Ishikawa (cell line): ENCODE measurements around the gene TRAF3IP1.

Source experiments
- CEBPB ChIP-seq: IDR thresholded peaks from 2 replicates; pipeline ENCODE4 v1.6.1; 2012
- CREB1 ChIP-seq: IDR thresholded peaks from 2 replicates; pipeline ENCODE4 v1.6.1; 2012; ENCODE audit warnings: low read depth
- EGR1 ChIP-seq: IDR thresholded peaks from 2 replicates; pipeline ENCODE4 v1.6.1; 2012
- EP300 ChIP-seq: IDR thresholded peaks from 2 replicates; pipeline ENCODE4 v1.6.1; 2012; ENCODE audit warnings: borderline replicate concordance
- FOXM1 ChIP-seq: IDR thresholded peaks from 2 replicates; pipeline ENCODE4 v1.6.1; 2012; ENCODE audit warnings: low read depth, borderline replicate concordance
- MAX ChIP-seq: IDR thresholded peaks from 2 replicates; pipeline ENCODE4 v1.6.1; 2012
- NFIC ChIP-seq: IDR thresholded peaks from 2 replicates; pipeline ENCODE4 v1.6.1; 2012
- RAD21 ChIP-seq: IDR thresholded peaks from 2 replicates; pipeline ENCODE4 v1.6.1; 2012; ENCODE audit warnings: low read depth
- REST ChIP-seq: IDR thresholded peaks from 2 replicates; pipeline ENCODE4 v1.6.1; 2012; ENCODE audit warnings: low read depth, mild to moderate bottlenecking
- TAF1 ChIP-seq: IDR thresholded peaks from 2 replicates; pipeline ENCODE4 v1.6.1; 2012; ENCODE audit warnings: low read depth, mild to moderate bottlenecking
- TCF12 ChIP-seq: IDR thresholded peaks from 2 replicates; pipeline ENCODE4 v1.6.1; 2012; ENCODE audit warnings: low read depth
- TEAD4 ChIP-seq: IDR thresholded peaks from 2 replicates; pipeline ENCODE4 v1.6.1; 2012
- USF1 ChIP-seq: IDR thresholded peaks from 2 replicates; pipeline ENCODE4 v1.6.1; 2012
- YY1 ChIP-seq: IDR thresholded peaks from 2 replicates; pipeline ENCODE4 v1.6.1; 2012; ENCODE audit warnings: low read depth
- ZBTB7A ChIP-seq: IDR thresholded peaks from 2 replicates; pipeline ENCODE4 v1.6.1; 2012; ENCODE audit warnings: low read depth

Gene TRAF3IP1

GRCh38 chr2:238438856-238439849, 118.8 kb downstream of the TRAF3IP1 start:
- TF ChIP-seq NFIC (no peak), TEAD4 (peak; percentile 30; the same call in 1 of the 2 replicates)

GRCh38 chr2:238439917-238440316, 119.6 kb downstream of the TRAF3IP1 start:
- TF ChIP-seq MAX = no peak
- no peak for TF ChIP-seq REST
- TF ChIP-seq EP300 = no peak

- TF ChIP-seq NFIC (no peak), USF1 (no peak), ZBTB7A (no peak), YY1 (no peak), MAX (no peak), TAF1 (no peak), EGR1 (no peak), REST (no peak), CEBPB (no peak), EP300 (no peak), FOXM1 (no peak), TCF12 (no peak)
These were observed 120.0 kb downstream of the TRAF3IP1 start for GRCh38 chr2:238440331-238440730.

- TF ChIP-seq MAX (no peak), EP300 (no peak), CREB1 (no peak), ZBTB7A (no peak), TCF12 (no peak), NFIC (no peak), FOXM1 (no peak), TAF1 (no peak), CEBPB (no peak), TEAD4 (no peak)
These were observed 120.4 kb downstream of the TRAF3IP1 start for GRCh38 chr2:238440767-238441166.

GRCh38 chr2:238441262-238442114, 121.2 kb downstream of the TRAF3IP1 start:
- TF ChIP-seq FOXM1 = no peak

- TF ChIP-seq YY1 (no peak), CREB1 (no peak), EP300 (no peak), TAF1 (no peak), NFIC (no peak), TEAD4 (no peak), ZBTB7A (no peak), RAD21 (no peak), TCF12 (no peak), EGR1 (no peak), REST (no peak), CEBPB (no peak)
These were observed 123.9 kb downstream of the TRAF3IP1 start for GRCh38 chr2:238444242-238444641.
